B cell (primary cell): Measurements from ENCODE around the gene NUP98. TPM values are rescaled to one million over a fixed set of nuclear protein-coding genes. Genes with fewer than 3 reads are reported as not detected.
"Not testable (repeated sequence)": the region's sequence is repeated elsewhere in the genome, so short reads cannot be mapped to it uniquely, and the experiment has no call there.

Experiments used
- ATAC-seq: fragments of 200-7000 bp; cut with Tn5 transposase; one replicate; pipeline ENCODE4 v1.10.0; 2021; ENCODE audit warnings: low read depth, mild to moderate bottlenecking, moderate number of reproducible peaks, moderate library complexity
- CTCF ChIA-PET: fragments of 350-600 bp; sonication (Branson Sonifier 250); formaldehyde crosslinking; loops from one replicate; lab custom pipeline; 2021; ENCODE audit warnings: antibody characterized with exemption, inconsistent platforms; lab: Charles Lee
- POLR2A ChIA-PET: fragments of 350-600 bp; sonication (Branson Sonifier 250); formaldehyde crosslinking; loops from one replicate; lab custom pipeline; 2021; ENCODE audit warnings: antibody characterized with exemption; lab: Charles Lee
- DNase-seq: peaks from one replicate; pipeline ENCODE4 v3.0.0; 2013
- H2AFZ ChIP-seq: 2 replicates; pipeline ENCODE4 v1.6.1; 2012; ENCODE audit warnings: mild to moderate bottlenecking, low read depth, low read length; ENCODE audit not compliant: insufficient read depth, poor library complexity, severe bottlenecking
- H3K27ac ChIP-seq, 2 donors: 1 replicate in 1 of 2; 2 replicates in 1 of 2; pipeline ENCODE4 v1.5.1; 2012 to 2013; ENCODE audit warnings: low read length in 2 of 2, mild to moderate bottlenecking in 2 of 2, moderate library complexity in 1 of 2
- H3K27me3 ChIP-seq, 4 experiments: fragments of 200-600 bp in 1 of 4; sonication (generic) in 1 of 4; replicated peaks in 1 of 4; 1 replicate in 2 of 4; 2 replicates in 2 of 4; pipeline versions ENCODE4 v1.6.1 to v1.7.0; 2013 to 2016; ENCODE audit warnings: low read length in 3 of 4, mild to moderate bottlenecking in 2 of 4, mixed read lengths in 1 of 4, moderate library complexity in 1 of 4; ENCODE audit not compliant: insufficient read depth in 4 of 4, control insufficient read depth in 3 of 4; ENCODE audit errors: control extremely low read depth in 1 of 4
- H3K36me3 ChIP-seq, 2 experiments: replicated peaks in 1 of 2; 1 replicate in 1 of 2; 2 replicates in 1 of 2; pipeline versions ENCODE4 v1.6.1 to v1.7.1; 2013; ENCODE audit warnings: low read length in 1 of 2; ENCODE audit not compliant: insufficient read depth in 2 of 2, control insufficient read depth in 1 of 2; ENCODE audit errors: control extremely low read depth in 1 of 2, extremely low read depth in 1 of 2
- H3K4me1 ChIP-seq, 2 donors: fragments of 200-600 bp in 1 of 2; sonication (generic) in 1 of 2; 1 replicate in 1 of 2; 2 replicates in 1 of 2; pipeline versions ENCODE4 v1.5.1 to v1.6.1; 2013 to 2017; ENCODE audit warnings: low read length in 2 of 2; ENCODE audit not compliant: control insufficient read depth in 2 of 2, insufficient read depth in 2 of 2
- H3K4me2 ChIP-seq: replicated peaks from 2 replicates; pipeline ENCODE3; 2012; ENCODE audit warnings: mild to moderate bottlenecking, low read depth, low read length; ENCODE audit not compliant: poor library complexity, severe bottlenecking
- H3K4me3 ChIP-seq, 5 experiments: fragments of 200-600 bp in 1 of 5; sonication (generic) in 1 of 5; 1 replicate in 3 of 5; 2 replicates in 2 of 5; pipeline versions ENCODE4 v1.5.1 to v1.7.0; 2011 to 2016; ENCODE audit warnings: low read length in 4 of 5, mild to moderate bottlenecking in 4 of 5, low read depth in 2 of 5, control low read depth in 1 of 5, moderate library complexity in 1 of 5; ENCODE audit not compliant: insufficient read depth in 1 of 5; ENCODE audit errors: control extremely low read depth in 1 of 5, extremely low read depth in 1 of 5
- H3K79me2 ChIP-seq: fragments of 200-600 bp; sonication (generic); one replicate; pipeline ENCODE4 v1.6.0; 2016; ENCODE audit warnings: low read length; ENCODE audit not compliant: control insufficient read depth, insufficient read depth
- H3K9ac ChIP-seq: fragments of 200-600 bp; sonication (generic); 2 replicates; pipeline ENCODE4 v1.6.1; 2017; ENCODE audit warnings: mild to moderate bottlenecking, low read length, moderate library complexity
- H3K9me3 ChIP-seq, 3 donors: one replicate each; pipeline versions ENCODE4 v1.6.1 to v1.7.1; 2013; ENCODE audit warnings: low read length in 2 of 3; ENCODE audit not compliant: control insufficient read depth in 2 of 3, insufficient read depth in 1 of 3; ENCODE audit errors: control extremely low read depth in 1 of 3
- H4K20me1 ChIP-seq: 2 replicates; pipeline ENCODE4 v1.6.0; 2012; ENCODE audit warnings: mild to moderate bottlenecking, low read length; ENCODE audit not compliant: insufficient read depth, control insufficient read depth, poor library complexity, severe bottlenecking
- H3K27ac Mint-ChIP-seq: one replicate; pipeline ENCODE4 v1.8.0; 2021; ENCODE audit warnings: mixed read lengths
- H3K27me3 Mint-ChIP-seq: one replicate; pipeline ENCODE4 v1.8.0; 2021; ENCODE audit warnings: mixed read lengths
- H3K4me1 Mint-ChIP-seq: one replicate; pipeline ENCODE4 v1.8.0; 2021; ENCODE audit warnings: mixed read lengths
- H3K4me3 Mint-ChIP-seq: one replicate; pipeline ENCODE4 v1.8.0; 2021; ENCODE audit warnings: mixed read lengths
- H3K9me3 Mint-ChIP-seq: one replicate; pipeline ENCODE4 v1.8.0; 2022; ENCODE audit warnings: mixed read lengths; ENCODE audit not compliant: insufficient read depth
- EZH2 ChIP-seq: IDR thresholded peaks from 2 replicates; pipeline ENCODE4 v1.6.1; 2012; ENCODE audit warnings: borderline replicate concordance, low read depth, mild to moderate bottlenecking, moderate library complexity, low read length; ENCODE audit not compliant: insufficient read depth, poor library complexity, severe bottlenecking
- WGBS: methylation state at CpG from one replicate; pipeline ENCODE4 v1.1.5; 2013; ENCODE audit warnings: missing lambda C conversion rate; ENCODE audit not compliant: insufficient coverage; 5-methylcytosine and 5-hydroxymethylcytosine counted together
- intact Hi-C: fragments of 100-400 bp; cut with micrococcal nuclease; formaldehyde crosslinking; loops from one replicate; pipeline ENCODE4 v1.10.0; 2022
- polyA plus RNA-seq: library from polyadenylated mRNA; depleted of rRNA; stranded (reverse); fragments of >200 nt; gene quantifications from 2 replicates; pipeline ENCODE4 v1.2.3, GENCODE V29; 2012
- total RNA-seq, 2 donors: library from RNA; stranded (reverse); fragments of 120-200 nt in 1 of 2; gene quantifications; 1 replicate in 1 of 2; 2 replicates in 1 of 2; pipeline versions ENCODE4 v1.2.3 to v1.2.4, GENCODE V29; 2013 to 2022
- TF ChIP-seq, protein P1 (sequence below): fragments of 200-600 bp; IDR thresholded peaks from one replicate; pipeline ENCODE4 v1.8.0; 2022; ENCODE audit warnings: antibody characterized with exemption, mild to moderate bottlenecking

The NUP98 gene
- total and polyA plus RNA-seq, 2 donors (not counting 1 experiment from before 2014, with no cell fraction given) = 99.8 to 111 TPM

DNA sequence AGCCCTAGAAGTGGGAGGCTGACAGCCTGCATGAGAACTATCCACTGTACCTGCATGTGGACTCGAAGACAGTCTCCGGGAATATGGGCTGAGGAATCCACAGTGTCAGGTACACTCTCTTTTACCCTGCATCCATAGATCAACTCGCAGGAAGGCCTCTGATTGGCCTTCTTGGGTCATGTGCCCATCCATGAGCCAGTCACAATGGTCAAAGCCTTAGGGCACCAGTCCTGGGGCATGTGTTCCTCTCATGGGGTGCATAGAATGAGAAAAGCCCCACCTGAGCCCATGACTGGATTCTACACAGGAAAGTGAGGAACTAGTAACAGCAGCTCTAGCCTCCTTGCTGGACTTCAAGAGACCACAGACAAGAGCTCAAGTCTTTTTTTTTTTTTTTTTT lies 141.8 kb downstream of the NUP98 start:
- no peaks in the 10 kb centered on the region for H3K9me3 Mint-ChIP-seq

DNA sequence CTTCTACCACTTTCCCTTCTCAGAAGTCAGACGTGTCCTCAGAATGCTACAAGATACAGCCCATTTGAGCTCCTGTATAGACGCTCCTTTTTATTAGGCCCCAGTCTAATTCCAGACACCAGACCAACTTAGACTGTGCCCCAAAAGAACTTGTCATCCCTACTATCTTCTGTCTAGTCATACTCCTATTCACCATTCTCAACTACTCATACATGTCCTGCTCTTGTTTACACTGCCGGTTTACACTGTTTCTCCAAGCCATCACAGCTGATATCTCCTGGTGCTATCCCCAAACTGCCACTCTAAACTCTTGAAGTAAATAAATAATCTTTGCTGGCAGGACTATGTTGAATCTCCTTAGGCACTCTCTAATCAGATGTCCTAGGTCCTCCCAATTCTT lies 144.8 kb downstream of the NUP98 start:
- H3K4me3 Mint-ChIP-seq, intact Hi-C loops, CTCF ChIA-PET, H3K4me2 ChIP-seq, ATAC-seq, H4K20me1 ChIP-seq, POLR2A ChIA-PET, H3K27ac ChIP-seq, H3K4me1 Mint-ChIP-seq, H3K4me1 ChIP-seq, H3K27ac Mint-ChIP-seq, H2AFZ ChIP-seq, DNase-seq, H3K9me3 Mint-ChIP-seq, H3K79me2 ChIP-seq, H3K27me3 ChIP-seq, H3K4me3 ChIP-seq, H3K36me3 ChIP-seq, H3K9ac ChIP-seq, H3K9me3 ChIP-seq: not testable (repeated sequence)
- 100% methylated on average over 1 of the region's 3 CpGs for WGBS
- peaks cover 31% of the 10 kb centered on the region for H3K27me3 Mint-ChIP-seq

More for the DNA sequence above, 141.8 kb downstream of the NUP98 start:
- DNase-seq (no peak), ATAC-seq (no peak)
- Histone ChIP-seq H4K20me1 (no peaks in the 10 kb centered on the region), H2AFZ (no peak overlapping the region), H3K27ac (no peak overlapping the region), H3K4me2 (no peak overlapping the region), H3K79me2 (no peaks in the 10 kb centered on the region), H3K27me3 (peaks cover 0 to 3% (median 0%) of the 10 kb centered on the region in 4 experiments), H3K4me1 (no peaks in the 10 kb centered on the region), H3K4me3 (no peak overlapping the region), H3K36me3 (no peaks in the 10 kb centered on the region), H3K9me3 (no peaks in the 10 kb centered on the region), H3K9ac (no peak overlapping the region)
- WGBS = 100% methylated on average over 3 of the region's 3 CpGs
- CTCF ChIA-PET = no interaction called here
- no peak overlapping the region for H3K27ac Mint-ChIP-seq
- no peak overlapping the region for H3K4me3 Mint-ChIP-seq
- intact Hi-C loops = no loop called here
- TF ChIP-seq, protein P1, sequence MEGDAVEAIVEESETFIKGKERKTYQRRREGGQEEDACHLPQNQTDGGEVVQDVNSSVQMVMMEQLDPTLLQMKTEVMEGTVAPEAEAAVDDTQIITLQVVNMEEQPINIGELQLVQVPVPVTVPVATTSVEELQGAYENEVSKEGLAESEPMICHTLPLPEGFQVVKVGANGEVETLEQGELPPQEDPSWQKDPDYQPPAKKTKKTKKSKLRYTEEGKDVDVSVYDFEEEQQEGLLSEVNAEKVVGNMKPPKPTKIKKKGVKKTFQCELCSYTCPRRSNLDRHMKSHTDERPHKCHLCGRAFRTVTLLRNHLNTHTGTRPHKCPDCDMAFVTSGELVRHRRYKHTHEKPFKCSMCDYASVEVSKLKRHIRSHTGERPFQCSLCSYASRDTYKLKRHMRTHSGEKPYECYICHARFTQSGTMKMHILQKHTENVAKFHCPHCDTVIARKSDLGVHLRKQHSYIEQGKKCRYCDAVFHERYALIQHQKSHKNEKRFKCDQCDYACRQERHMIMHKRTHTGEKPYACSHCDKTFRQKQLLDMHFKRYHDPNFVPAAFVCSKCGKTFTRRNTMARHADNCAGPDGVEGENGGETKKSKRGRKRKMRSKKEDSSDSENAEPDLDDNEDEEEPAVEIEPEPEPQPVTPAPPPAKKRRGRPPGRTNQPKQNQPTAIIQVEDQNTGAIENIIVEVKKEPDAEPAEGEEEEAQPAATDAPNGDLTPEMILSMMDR = no peak
- no peak for TF ChIP-seq EZH2
- no peaks in the 10 kb centered on the region for H3K4me1 Mint-ChIP-seq
- H3K27me3 Mint-ChIP-seq = peaks cover 18% of the 10 kb centered on the region
- POLR2A ChIA-PET = no interaction called here

DNA sequence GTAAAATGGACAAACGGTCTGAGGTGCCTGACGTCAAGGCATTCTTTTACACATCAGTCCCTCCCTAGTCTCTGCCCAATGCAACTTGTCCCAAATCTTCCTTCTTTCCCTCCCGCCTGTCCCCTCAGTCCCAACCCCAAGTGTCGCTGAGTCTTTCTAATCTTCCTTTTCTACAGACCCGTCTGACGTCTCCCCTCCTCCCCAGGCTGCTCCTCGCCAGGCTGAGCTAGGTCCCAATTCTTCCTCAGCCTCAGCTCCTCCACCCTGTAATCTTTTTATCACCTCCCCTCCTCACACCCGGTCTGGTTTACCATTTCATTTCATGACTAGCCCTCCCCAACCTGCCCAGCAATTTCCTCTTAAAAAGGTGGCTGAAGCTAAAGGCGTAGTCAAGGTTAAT lies 148.0 kb downstream of the NUP98 start:
- 59% methylated on average over 9 of the region's 9 CpGs for WGBS

More for the DNA sequence above, 148.0 kb downstream of the NUP98 start:
- H3K27me3 Mint-ChIP-seq = peaks cover 46% of the 10 kb centered on the region
- POLR2A ChIA-PET, H3K4me3 Mint-ChIP-seq, H3K9me3 ChIP-seq, intact Hi-C loops, H3K9me3 Mint-ChIP-seq, H3K4me1 Mint-ChIP-seq, H3K79me2 ChIP-seq, H3K27me3 ChIP-seq, H3K27ac Mint-ChIP-seq, DNase-seq, H3K4me1 ChIP-seq, H3K9ac ChIP-seq, H3K36me3 ChIP-seq, ATAC-seq, H4K20me1 ChIP-seq, H3K4me2 ChIP-seq, H3K27ac ChIP-seq, H3K4me3 ChIP-seq, CTCF ChIA-PET, H2AFZ ChIP-seq: not testable (repeated sequence)
